ENCODE data around the gene CACNA2D3. TPM values are rescaled to one million over a fixed set of nuclear protein-coding genes. Genes with fewer than 3 reads are reported as not detected.

Gene CACNA2D3
- total and polyA plus RNA-seq, 4 donors: 0.06 to 0.37 (median 0.08) TPM; not detected in 1

- 68% methylated on average over 4 of the region's 4 CpGs for WGBS
- TF ChIP-seq TAF1 (conservative IDR thresholded peaks at IDR 0.05): no peak
- no peak for TF ChIP-seq GABPA (IDR thresholded peaks at IDR 0.05 in 1 of 2, conservative IDR thresholded peaks at IDR 0.05 in 1 of 2)
- TF ChIP-seq EGR1 (IDR thresholded peaks at IDR 0.05; ENCODE audit: low read depth in 2 of 2): no peak
- no peak for TF ChIP-seq CTCF (IDR thresholded peaks at IDR 0.05; ENCODE audit: low read depth, low read length, missing input control)
- no peak for TF ChIP-seq YY1 (IDR thresholded peaks at IDR 0.05)
- no peak for TF ChIP-seq NR2F2 (IDR thresholded peaks at IDR 0.05)
Observed at GRCh38 chr3:54745843-54746242, 623.5 kb downstream of the CACNA2D3 start.

GRCh38 chr3:54746722-54747121 is 624.4 kb downstream of the CACNA2D3 start:
- no peak overlapping the region for H3K4me3 ChIP-seq (ENCODE audit: low read depth in 1 of 3, low read length in 3 of 3)
- no peak for DNase-seq (ENCODE audit: low spot score)
- H3K4me1 ChIP-seq (ENCODE audit: control insufficient read depth in 4 of 4, insufficient read depth in 4 of 4, low read length in 3 of 4): no peaks in the 10 kb centered on the region
- H3K36me3 ChIP-seq (ENCODE audit: control insufficient read depth in 4 of 4, insufficient read depth in 3 of 4, low read depth in 1 of 4, low read length in 3 of 4): no peaks in the 10 kb centered on the region
- WGBS: 79% methylated on average over 1 of the region's 1 CpG
- no peaks in the 10 kb centered on the region for H3K9me3 ChIP-seq (ENCODE audit: control insufficient read depth in 4 of 4, low read length in 3 of 4)
- H3K27ac ChIP-seq (ENCODE audit: low read depth in 1 of 2, low read length in 2 of 2): no peak overlapping the region
- H3K27me3 ChIP-seq (ENCODE audit: control insufficient read depth in 4 of 4, insufficient read depth in 4 of 4, low read length in 3 of 4): peaks cover 0 to 3% (median 0%) of the 10 kb centered on the region in 4 donors
- TF ChIP-seq RAD21 (IDR thresholded peaks at IDR 0.05) (no peak), EGR1 (IDR thresholded peaks at IDR 0.05; ENCODE audit: low read depth in 2 of 2) (no peak), GABPA (IDR thresholded peaks at IDR 0.05 in 1 of 2, conservative IDR thresholded peaks at IDR 0.05 in 1 of 2) (no peak), MAX (IDR thresholded peaks at IDR 0.05) (no peak)
- no peak overlapping the region for H3K9ac ChIP-seq (ENCODE audit: low read depth in 1 of 2, low read length in 2 of 2)

More at GRCh38 chr3:54745843-54746242, 623.5 kb downstream of the CACNA2D3 start:
- Histone ChIP-seq H3K9ac (ENCODE audit: low read depth in 1 of 2, low read length in 2 of 2) (no peak overlapping the region), H3K9me3 (ENCODE audit: control insufficient read depth in 4 of 4, low read length in 3 of 4) (no peaks in the 10 kb centered on the region), H3K36me3 (ENCODE audit: control insufficient read depth in 4 of 4, insufficient read depth in 3 of 4, low read depth in 1 of 4, low read length in 3 of 4) (no peaks in the 10 kb centered on the region), H3K27me3 (ENCODE audit: control insufficient read depth in 4 of 4, insufficient read depth in 4 of 4, low read length in 3 of 4) (peaks cover 0 to 3% (median 0%) of the 10 kb centered on the region in 4 donors), H3K27ac (ENCODE audit: low read depth in 1 of 2, low read length in 2 of 2) (no peak overlapping the region), H3K4me3 (ENCODE audit: low read depth in 1 of 3, low read length in 3 of 3) (no peak overlapping the region), H3K4me1 (ENCODE audit: control insufficient read depth in 4 of 4, insufficient read depth in 4 of 4, low read length in 3 of 4) (no peaks in the 10 kb centered on the region)
- DNase-seq (ENCODE audit: low spot score): no peak

- H3K36me3 ChIP-seq (ENCODE audit: control insufficient read depth in 4 of 4, insufficient read depth in 3 of 4, low read depth in 1 of 4, low read length in 3 of 4): no peaks in the 10 kb centered on the region
- DNase-seq (ENCODE audit: low spot score): no peak
- H3K4me3 ChIP-seq (ENCODE audit: low read depth in 1 of 3, low read length in 3 of 3): no peak overlapping the region
- H3K27me3 ChIP-seq (ENCODE audit: control insufficient read depth in 4 of 4, insufficient read depth in 4 of 4, low read length in 3 of 4): no peaks in the 10 kb centered on the region
- no peak for TF ChIP-seq CTCF (IDR thresholded peaks at IDR 0.05; ENCODE audit: low read depth, low read length, missing input control)
- TF ChIP-seq FOXA1 (IDR thresholded peaks at IDR 0.05): no peak
- TF ChIP-seq JUND (IDR thresholded peaks at IDR 0.05): no peak
- no peak for TF ChIP-seq MAX (IDR thresholded peaks at IDR 0.05)
- TF ChIP-seq ZBTB33 (IDR thresholded peaks at IDR 0.05): no peak
- TF ChIP-seq NR2F2 (IDR thresholded peaks at IDR 0.05): no peak
- H3K9ac ChIP-seq (ENCODE audit: low read depth in 1 of 2, low read length in 2 of 2): no peak overlapping the region
- H3K4me1 ChIP-seq (ENCODE audit: control insufficient read depth in 4 of 4, insufficient read depth in 4 of 4, low read length in 3 of 4): no peaks in the 10 kb centered on the region
- H3K9me3 ChIP-seq (ENCODE audit: control insufficient read depth in 4 of 4, low read length in 3 of 4): no peaks in the 10 kb centered on the region
- no peak overlapping the region for H3K27ac ChIP-seq (ENCODE audit: low read depth in 1 of 2, low read length in 2 of 2)
Observed at GRCh38 chr3:54755756-54756155, 633.4 kb downstream of the CACNA2D3 start.
